Activated CD8-positive, alpha-beta memory T cell treated with anti-CD3 and anti-CD28 coated beads, Interleukin-2, amount 50 U/mL, for 48 hours (primary cell): Measurements from ENCODE around the gene DNAH17.

Experiments used
- DNase-seq: peaks from one replicate; pipeline ENCODE4 v3.0.0-alpha.2; 2020

The DNAH17 gene

GRCh38 chr17:78426293-78426879 is 150.8 kb downstream of the DNAH17 start:
- no peak for DNase-seq

GRCh38 chr17:78425429-78425828 is 151.8 kb downstream of the DNAH17 start:
- no peak for DNase-seq

GRCh38 chr17:78423961-78424675 is 153.1 kb downstream of the DNAH17 start:
- DNase-seq: no peak

- DNase-seq: no peak
These were observed 154.2 kb downstream of the DNAH17 start for GRCh38 chr17:78422872-78423588.

- no peak for DNase-seq
These were observed 155.0 kb downstream of the DNAH17 start for GRCh38 chr17:78422267-78422605.

- DNase-seq: peak; percentile 87
These were observed 155.5 kb downstream of the DNAH17 start for GRCh38 chr17:78421534-78422266.

GRCh38 chr17:78421084-78421533 is 156.1 kb downstream of the DNAH17 start:
- DNase-seq: no peak

GRCh38 chr17:78419970-78420815 is 157.0 kb downstream of the DNAH17 start:
- no peak for DNase-seq

- no peak for DNase-seq
These were observed 158.7 kb downstream of the DNAH17 start for GRCh38 chr17:78418326-78419026.

- DNase-seq: no peak
These were observed 159.7 kb downstream of the DNAH17 start for GRCh38 chr17:78417531-78417909.

GRCh38 chr17:78416791-78417530 is 160.2 kb downstream of the DNAH17 start:
- DNase-seq: no peak

- DNase-seq: no peak
These were observed 161.1 kb downstream of the DNAH17 start for GRCh38 chr17:78415821-78416711.

GRCh38 chr17:78414178-78415162 is 162.7 kb downstream of the DNAH17 start:
- peak; percentile 66 for DNase-seq

GRCh38 chr17:78412403-78412802 is 164.8 kb downstream of the DNAH17 start:
- peak; percentile 78 for DNase-seq

- DNase-seq: no peak
These were observed 165.8 kb downstream of the DNAH17 start for GRCh38 chr17:78411241-78411857.

- no peak for DNase-seq
These were observed 167.8 kb downstream of the DNAH17 start for GRCh38 chr17:78409191-78409928.

GRCh38 chr17:78408476-78409050 is 168.6 kb downstream of the DNAH17 start:
- no peak for DNase-seq
